ENCODE measurements around the gene MICU1. TPM values are rescaled to one million over a fixed set of nuclear protein-coding genes. Genes with fewer than 3 reads are reported as not detected.

Gene MICU1
- total and polyA plus RNA-seq, 10 of the 15 experiments (the other 5 are each of a cell fraction or from before 2014, with no cell fraction given) = 18.2 to 36.4 (median 22.2) TPM

- Histone ChIP-seq H3K4me1 (ENCODE audit: control insufficient read depth, insufficient read depth, low read length) (no peaks in the 10 kb centered on the region), H3K9me3 (replicated peaks; ENCODE audit: control insufficient read depth, insufficient read depth, low read length) (no peaks in the 10 kb centered on the region), H2AFZ (ENCODE audit: control insufficient read depth, low read depth, low read length) (no peak overlapping the region), H3K4me2 (ENCODE audit: control insufficient read depth, insufficient read depth) (no peak overlapping the region), H3K27me3 (replicated peaks in 1 of 2; ENCODE audit: control insufficient read depth in 2 of 2, insufficient read depth in 2 of 2, low read length in 1 of 2) (no peaks in the 10 kb centered on the region), H3K27ac (ENCODE audit: control insufficient read depth, insufficient read depth) (no peak overlapping the region), H3K9ac (ENCODE audit: control insufficient read depth, insufficient read depth, low read length) (no peak overlapping the region), H3K4me3 (no peak overlapping the region), H4K20me1 (ENCODE audit: control insufficient read depth, insufficient read depth) (no peaks in the 10 kb centered on the region), H3K36me3 (ENCODE audit: control insufficient read depth in 2 of 2, insufficient read depth in 2 of 2, low read length in 1 of 2) (no peaks in the 10 kb centered on the region), H3K79me2 (ENCODE audit: control insufficient read depth, insufficient read depth, low read length) (no peaks in the 10 kb centered on the region)
- ATAC-seq (peak; percentile 96), FAIRE-seq (no peak), DNase-seq (ENCODE audit: low read depth, low spot score) (no peak)
- ChIA-PET CTCF (interaction anchor here (1.1 kb wide), 1 partner anchor 17 kb away, joined by 3 read pairs; no protein-coding TSS in a partner anchor), RAD21 (ENCODE audit: unreplicated experiment) (no interaction called here), POLR2A (interaction anchor here (0.5 kb wide), 1 partner anchor 65 kb away, joined by 3 read pairs; no protein-coding TSS in a partner anchor), SMC1A (ENCODE audit: uncharacterized antibody, unreplicated experiment) (interaction anchor here (0.9 kb wide), 1 partner anchor 9 kb away, joined by 4 read pairs; no protein-coding TSS in a partner anchor)
- intact Hi-C loops (cut with micrococcal nuclease; ENCODE audit: unreplicated experiment) = no loop called here
- in situ Hi-C loops (cut with MboI) = no loop called here
- 0% methylated on average over 2 of the region's 2 CpGs for WGBS (ENCODE audit: insufficient coverage, insufficient replicate concordance, low lambda C conversion rate, missing lambda C conversion rate)
- no TSS peak for BruUV-seq (replicated peaks)
- TF ChIP-seq POLR2AphosphoS5 (IDR thresholded peaks at IDR 0.05; ENCODE audit: low read length) (no peak), RUNX3 (IDR thresholded peaks at IDR 0.05; ENCODE audit: low read length) (peak; percentile 88), IRF3 (IDR thresholded peaks at IDR 0.05) (no peak), ZNF384 (IDR thresholded peaks at IDR 0.05; ENCODE audit: borderline replicate concordance, low read depth, low read length) (no peak), NR2C2 (IDR thresholded peaks at IDR 0.05; ENCODE audit: borderline replicate concordance, control insufficient read depth, insufficient read length, low read depth) (no peak), IRF5 (IDR thresholded peaks at IDR 0.05; ENCODE audit: borderline replicate concordance) (no peak), HCFC1 (IDR thresholded peaks at IDR 0.05; ENCODE audit: low read length) (no peak), SMAD5 (IDR thresholded peaks at IDR 0.05; ENCODE audit: low read depth) (no peak), E2F8 (IDR thresholded peaks at IDR 0.05; ENCODE audit: low read depth, partially characterized antibody) (no peak), ASH2L (IDR thresholded peaks at IDR 0.05; ENCODE audit: borderline replicate concordance, low read depth) (no peak), ETV6 (conservative IDR thresholded peaks at IDR 0.05 in 1 of 2, IDR thresholded peaks at IDR 0.05 in 1 of 2; ENCODE audit: borderline replicate concordance in 1 of 2, low read depth in 1 of 2) (peak in 1 of 2 experiments; percentile 28; a peak in 1 of 4 replicates), NRF1 (conservative IDR thresholded peaks at IDR 0.05; ENCODE audit: low read depth, low read length) (no peak), MXI1 (IDR thresholded peaks at IDR 0.05; ENCODE audit: low read depth, low read length) (no peak), ZNF217 (IDR thresholded peaks at IDR 0.05) (0 out of 2 replicates have a peak, but pooled peaks have one; percentile 30), BHLHE40 (IDR thresholded peaks at IDR 0.05; ENCODE audit: borderline replicate concordance in 1 of 2, low read depth in 2 of 2, low read length in 1 of 2) (peak; percentile 50 to 68; a peak in 3 of 4 replicates), JUNB (IDR thresholded peaks at IDR 0.05) (peak; percentile 84), ZBED1 (IDR thresholded peaks at IDR 0.05; ENCODE audit: borderline replicate concordance) (no peak), IKZF1 (conservative IDR thresholded peaks at IDR 0.05) (no peak)
Observed at GRCh38 chr10:72550239-72550638, 75.6 kb downstream of the MICU1 start.

All from GM12878 (cell line).